Neural crest cell (in vitro differentiated cells): ENCODE measurements around the gene SVIP. TPM values are rescaled to one million over a fixed set of nuclear protein-coding genes. Genes with fewer than 3 reads are reported as not detected.

ENCODE experiments used
- DNase-seq: peaks from one replicate; pipeline ENCODE4 v3.0.0; 2021; ENCODE audit warnings: low read depth, mixed read lengths, low spot score
- H3K27ac Mint-ChIP-seq: one replicate; pipeline ENCODE4 v1.8.0; 2021; ENCODE audit warnings: mild to moderate bottlenecking, mixed read lengths; ENCODE audit not compliant: unreplicated experiment
- H3K27me3 Mint-ChIP-seq: 2 replicates; pipeline ENCODE4 v1.8.0; 2021; ENCODE audit warnings: low read depth, mild to moderate bottlenecking, mixed read lengths
- H3K36me3 Mint-ChIP-seq: 2 replicates; pipeline ENCODE4 v1.8.0; 2021; ENCODE audit warnings: low read depth, mild to moderate bottlenecking, mixed read lengths
- H3K4me1 Mint-ChIP-seq: 2 replicates; pipeline ENCODE4 v1.8.0; 2021; ENCODE audit warnings: mixed read lengths
- H3K4me3 Mint-ChIP-seq: one replicate; pipeline ENCODE4 v1.8.0; 2021; ENCODE audit warnings: mild to moderate bottlenecking, mixed read lengths
- H3K9me3 Mint-ChIP-seq: 2 replicates; pipeline ENCODE4 v1.8.0; 2021; ENCODE audit warnings: mixed read lengths
- CTCF ChIP-seq: fragments of 200-600 bp; sonication (generic); conservative IDR thresholded peaks from 2 replicates; pipeline ENCODE4 v1.5.0; 2021; ENCODE audit warnings: antibody characterized with exemption, mild to moderate bottlenecking
- total RNA-seq: library from RNA; stranded (reverse); gene quantifications from 2 replicates; pipeline ENCODE4 v1.2.1, GENCODE V29; 2021

The SVIP gene
- total RNA-seq, 1 donor from 2014 or later = 32.5 TPM

DNA sequence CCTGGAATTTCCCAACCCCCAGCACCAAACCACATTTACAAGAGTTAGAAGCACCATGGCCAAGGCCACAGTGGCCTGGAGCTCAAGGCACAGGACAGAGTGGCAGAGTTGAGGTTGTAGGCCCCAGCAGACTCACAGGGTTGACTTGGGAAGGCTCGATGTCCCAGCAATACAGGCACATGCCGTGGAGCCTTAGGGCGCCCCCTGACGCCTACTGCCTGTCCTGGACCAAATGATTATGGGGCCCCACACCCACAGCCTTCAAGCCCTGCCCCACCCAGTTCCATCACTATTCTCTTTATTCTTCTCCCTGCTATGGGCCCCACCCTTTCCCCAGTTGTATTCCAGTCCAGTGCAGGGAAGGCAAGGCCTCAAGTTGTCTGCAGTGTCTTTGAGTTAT is 30.6 kb upstream of the SVIP start, which contains the start of gene CCDC179:
CCDC179 (minus strand) TSS at position 234 of the 400 bp plus-strand sequence; CDS start at position 181, 53 bp downstream.
- Mint-ChIP-seq H3K4me3 (no peak within 1 kb of the TSS), H3K27me3 (no peaks in the 10 kb centered on the region), H3K9me3 (no peaks in the 10 kb centered on the region), H3K4me1 (no peaks in the 10 kb centered on the region), H3K27ac (no peak within 1 kb of the TSS), H3K36me3 (no peaks in the 10 kb centered on the region)
- no peak for DNase-seq
- TF ChIP-seq CTCF = no peak

GRCh38 chr11:22859756-22860155 is 30.2 kb upstream of the SVIP start:
- DNase-seq = no peak
- no peak for TF ChIP-seq CTCF
- no peaks in the 10 kb centered on the region for H3K4me1 Mint-ChIP-seq

GRCh38 chr11:22851477-22851876 is 21.9 kb upstream of the SVIP start:
- H3K27me3 Mint-ChIP-seq = no peaks in the 10 kb centered on the region
- no peak for DNase-seq
- H3K36me3 Mint-ChIP-seq = no peaks in the 10 kb centered on the region
- H3K27ac Mint-ChIP-seq = no peak overlapping the region
- TF ChIP-seq CTCF = no peak
- peaks cover 18% of the 10 kb centered on the region for H3K9me3 Mint-ChIP-seq
- H3K4me3 Mint-ChIP-seq = no peak overlapping the region
- H3K4me1 Mint-ChIP-seq = no peaks in the 10 kb centered on the region

More at GRCh38 chr11:22859756-22860155, 30.2 kb upstream of the SVIP start:
- Mint-ChIP-seq H3K27me3 (no peaks in the 10 kb centered on the region), H3K9me3 (no peaks in the 10 kb centered on the region), H3K27ac (no peak overlapping the region), H3K4me3 (no peak overlapping the region), H3K36me3 (no peaks in the 10 kb centered on the region)

GRCh38 chr11:22846726-22847125 is 17.1 kb upstream of the SVIP start:
- H3K4me1 Mint-ChIP-seq = no peaks in the 10 kb centered on the region
- DNase-seq = no peak
- H3K27me3 Mint-ChIP-seq = no peaks in the 10 kb centered on the region
- no peak for TF ChIP-seq CTCF
- H3K4me3 Mint-ChIP-seq = no peak overlapping the region
- H3K9me3 Mint-ChIP-seq = peaks cover 19% of the 10 kb centered on the region
- no peak overlapping the region for H3K27ac Mint-ChIP-seq
- H3K36me3 Mint-ChIP-seq = no peaks in the 10 kb centered on the region

DNA sequence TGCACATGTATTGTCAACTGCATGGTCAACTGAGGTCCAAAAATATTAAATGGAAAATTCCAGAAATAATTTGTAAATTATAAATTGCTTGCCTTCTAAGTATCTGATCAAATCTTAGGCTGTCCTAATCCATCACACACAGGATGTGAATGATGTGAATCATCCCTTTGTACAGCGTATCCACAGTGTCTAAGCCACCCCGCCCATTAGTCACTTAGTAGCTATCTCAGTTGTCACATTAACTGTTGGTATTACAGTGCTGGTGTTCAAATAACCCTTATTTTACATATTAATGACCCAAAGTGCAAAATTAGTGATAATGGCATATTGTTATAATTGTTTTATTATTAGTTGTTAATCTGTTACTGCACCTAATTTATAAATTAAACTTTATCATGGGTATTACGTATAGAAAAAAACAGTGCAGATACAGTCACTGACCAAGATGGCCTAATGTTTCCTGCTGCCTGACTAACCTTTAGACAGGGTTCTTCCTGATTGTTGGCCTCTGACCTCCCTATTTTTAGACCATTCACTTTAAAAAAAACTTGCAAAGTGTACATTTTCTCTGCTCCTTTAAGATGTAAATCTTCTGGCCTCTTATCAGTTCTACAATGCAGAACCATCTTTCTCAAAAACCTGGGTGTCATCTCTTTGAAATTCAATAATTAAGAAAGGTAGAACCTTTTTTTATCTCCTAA is 2.9 kb upstream of the SVIP start:
- no peaks in the 10 kb centered on the region for H3K27me3 Mint-ChIP-seq
- H3K4me3 Mint-ChIP-seq = peak overlapping the region; percentile 5
- TF ChIP-seq CTCF = no peak
- no peak for DNase-seq
- no peak overlapping the region for H3K27ac Mint-ChIP-seq
- no peaks in the 10 kb centered on the region for H3K36me3 Mint-ChIP-seq
- H3K4me1 Mint-ChIP-seq = peaks cover 25% of the 10 kb centered on the region
- H3K9me3 Mint-ChIP-seq = no peaks in the 10 kb centered on the region
